Panc1 (cell line): ENCODE measurements around the gene USP44. TPM values are rescaled to one million over a fixed set of nuclear protein-coding genes. Genes with fewer than 3 reads are reported as not detected.

Source experiments
- ATAC-seq: fragments of 200-7000 bp; cut with Tn5 transposase; 2 replicates; pipeline ENCODE4 v1.9.1; 2020; ENCODE audit warnings: mild to moderate bottlenecking, moderate library complexity
- BruUV-seq: library from RNA; stranded (reverse); fragments of 400-500 nt; replicated peaks from 2 replicates; lab custom pipeline; 2021; lab: Mats Ljungman, UMichigan
- CTCF ChIA-PET: fragments of 300-600 bp; sonication (Branson Sonifier 250); formaldehyde crosslinking; loops from one replicate; lab custom pipeline; 2022; ENCODE audit warnings: antibody characterized with exemption; lab: Charles Lee
- POLR2A ChIA-PET: fragments of 300-600 bp; sonication (Branson Sonifier 250); formaldehyde crosslinking; loops from one replicate; lab custom pipeline; 2022; ENCODE audit warnings: antibody characterized with exemption; lab: Charles Lee
- DNase-seq: peaks from one replicate; pipeline ENCODE4 v3.0.0-alpha.2; 2010; ENCODE audit warnings: low read depth, low spot score
- H3K27ac ChIP-seq: 2 replicates; pipeline ENCODE4 v1.5.1; 2011; ENCODE audit warnings: mild to moderate bottlenecking, low read length, inconsistent platforms
- H3K27me3 ChIP-seq: fragments of 200-500 bp; sonication (Bioruptor generic); 2 replicates; pipeline ENCODE4 v1.6.0; 2014; ENCODE audit warnings: low read length, inconsistent platforms; ENCODE audit not compliant: control insufficient read depth, insufficient read depth
- H3K36me3 ChIP-seq: fragments of 200-500 bp; sonication (Bioruptor generic); 2 replicates; pipeline ENCODE4 v1.5.1; 2014; ENCODE audit warnings: inconsistent platforms, mild to moderate bottlenecking, low read length, moderate library complexity; ENCODE audit not compliant: control insufficient read depth, insufficient read depth
- H3K4me1 ChIP-seq: 2 replicates; pipeline ENCODE4 v1.5.1; 2011; ENCODE audit warnings: inconsistent platforms, mild to moderate bottlenecking, low read length, moderate library complexity; ENCODE audit not compliant: control insufficient read depth, insufficient read depth
- H3K4me3 ChIP-seq, 2 experiments: 2 replicates each; pipeline ENCODE4 v1.5.1; 2011 to 2012; ENCODE audit warnings: low read depth in 2 of 2, low read length in 2 of 2, mild to moderate bottlenecking in 2 of 2, inconsistent platforms in 1 of 2, moderate library complexity in 1 of 2
- H3K9me3 ChIP-seq: fragments of 200-500 bp; sonication (Bioruptor generic); 2 replicates; pipeline ENCODE4 v1.5.1; 2014; ENCODE audit warnings: low read depth, mild to moderate bottlenecking, inconsistent platforms, low read length, moderate library complexity; ENCODE audit not compliant: control insufficient read depth, insufficient read depth
- CTCF ChIP-seq: fragments of 450-650 bp; IDR thresholded peaks from 2 replicates; pipeline ENCODE4 v1.5.1; 2017; ENCODE audit warnings: mild to moderate bottlenecking
- POLR2AphosphoS5 ChIP-seq: IDR thresholded peaks from 2 replicates; pipeline ENCODE4 v1.6.1; 2012; ENCODE audit warnings: mild to moderate bottlenecking, low read depth, low read length, moderate library complexity
- SIN3A ChIP-seq: IDR thresholded peaks from 2 replicates; pipeline ENCODE4 v1.6.1; 2012; ENCODE audit warnings: low read depth, mild to moderate bottlenecking, low read length, moderate library complexity, borderline replicate concordance; ENCODE audit not compliant: insufficient read depth
- TCF7L2 ChIP-seq: IDR thresholded peaks from 2 replicates; pipeline ENCODE4 v1.6.1; 2011; ENCODE audit warnings: mild to moderate bottlenecking, low read depth, low read length, inconsistent platforms
- in situ Hi-C: cut with HindIII; loops from 2 replicates; pipeline ENCODE4 v1.10.0; 2016; ENCODE audit warnings: low sequenced_read_pairs, low pct_unique_long_range_greater_than_20kb
- intact Hi-C: fragments of 100-400 bp; cut with micrococcal nuclease; formaldehyde crosslinking; loops from one replicate; pipeline ENCODE4 v1.10.0; 2022; ENCODE audit not compliant: unreplicated experiment
- total RNA-seq: library from RNA; stranded (reverse); gene quantifications from one replicate; pipeline ENCODE4 v1.2.1, GENCODE V29; 2021; ENCODE audit not compliant: unreplicated experiment
- TF ChIP-seq, protein P1 (sequence below), 2 experiments: IDR thresholded peaks; 2 replicates each; pipeline ENCODE4 v1.6.1; 2011 to 2012; ENCODE audit warnings: low read depth in 2 of 2, control low read depth in 1 of 2, low read length in 1 of 2, mild to moderate bottlenecking in 1 of 2, moderate library complexity in 1 of 2; ENCODE audit not compliant: insufficient read depth in 1 of 2

The USP44 gene
- total RNA-seq, 1 experiment from 2014 or later = 0.10 TPM

DNA sequence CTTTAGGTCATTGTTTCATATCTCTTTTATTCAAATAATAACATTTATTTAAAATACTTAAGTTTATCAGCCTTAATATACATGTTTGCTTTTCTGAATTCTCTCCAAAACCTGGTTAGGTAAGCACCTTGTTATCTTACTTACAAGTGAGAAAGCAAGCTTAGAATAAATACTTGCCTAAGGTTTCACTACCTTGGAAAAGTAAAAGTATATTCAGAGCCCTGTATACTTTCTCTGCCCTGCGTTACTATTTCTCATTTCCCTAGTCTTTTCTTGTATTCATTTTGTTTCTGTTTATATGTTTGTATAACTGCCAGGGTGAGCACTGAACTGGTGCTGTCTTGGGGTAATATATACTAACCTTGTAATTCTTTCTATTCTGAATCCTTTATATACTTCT is 55.8 kb downstream of the USP44 start:
- BruUV-seq = no TSS peak
- Histone ChIP-seq H3K36me3 (peaks cover 28% of the 10 kb centered on the region), H3K27ac (no peak overlapping the region), H3K4me3 (no peak overlapping the region), H3K4me1 (no peaks in the 10 kb centered on the region), H3K27me3 (no peaks in the 10 kb centered on the region), H3K9me3 (no peaks in the 10 kb centered on the region)
- ChIA-PET POLR2A (no interaction called here), CTCF (no interaction called here)
- intact Hi-C loops = no loop called here
- no peak for TF ChIP-seq SIN3A
- no peak for TF ChIP-seq TCF7L2
- TF ChIP-seq, protein P1, sequence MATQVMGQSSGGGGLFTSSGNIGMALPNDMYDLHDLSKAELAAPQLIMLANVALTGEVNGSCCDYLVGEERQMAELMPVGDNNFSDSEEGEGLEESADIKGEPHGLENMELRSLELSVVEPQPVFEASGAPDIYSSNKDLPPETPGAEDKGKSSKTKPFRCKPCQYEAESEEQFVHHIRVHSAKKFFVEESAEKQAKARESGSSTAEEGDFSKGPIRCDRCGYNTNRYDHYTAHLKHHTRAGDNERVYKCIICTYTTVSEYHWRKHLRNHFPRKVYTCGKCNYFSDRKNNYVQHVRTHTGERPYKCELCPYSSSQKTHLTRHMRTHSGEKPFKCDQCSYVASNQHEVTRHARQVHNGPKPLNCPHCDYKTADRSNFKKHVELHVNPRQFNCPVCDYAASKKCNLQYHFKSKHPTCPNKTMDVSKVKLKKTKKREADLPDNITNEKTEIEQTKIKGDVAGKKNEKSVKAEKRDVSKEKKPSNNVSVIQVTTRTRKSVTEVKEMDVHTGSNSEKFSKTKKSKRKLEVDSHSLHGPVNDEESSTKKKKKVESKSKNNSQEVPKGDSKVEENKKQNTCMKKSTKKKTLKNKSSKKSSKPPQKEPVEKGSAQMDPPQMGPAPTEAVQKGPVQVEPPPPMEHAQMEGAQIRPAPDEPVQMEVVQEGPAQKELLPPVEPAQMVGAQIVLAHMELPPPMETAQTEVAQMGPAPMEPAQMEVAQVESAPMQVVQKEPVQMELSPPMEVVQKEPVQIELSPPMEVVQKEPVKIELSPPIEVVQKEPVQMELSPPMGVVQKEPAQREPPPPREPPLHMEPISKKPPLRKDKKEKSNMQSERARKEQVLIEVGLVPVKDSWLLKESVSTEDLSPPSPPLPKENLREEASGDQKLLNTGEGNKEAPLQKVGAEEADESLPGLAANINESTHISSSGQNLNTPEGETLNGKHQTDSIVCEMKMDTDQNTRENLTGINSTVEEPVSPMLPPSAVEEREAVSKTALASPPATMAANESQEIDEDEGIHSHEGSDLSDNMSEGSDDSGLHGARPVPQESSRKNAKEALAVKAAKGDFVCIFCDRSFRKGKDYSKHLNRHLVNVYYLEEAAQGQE (IDR thresholded peaks at IDR 0.05; ENCODE audit: insufficient read depth in 1 of 2, low read depth in 2 of 2, low read length in 1 of 2) = no peak
- TF ChIP-seq POLR2AphosphoS5 = no peak
- no peak for TF ChIP-seq CTCF
- ATAC-seq (no peak), DNase-seq (no peak)
- in situ Hi-C loops = no loop called here

GRCh38 chr12:95494888-95495287 is 56.4 kb downstream of the USP44 start:
- H3K27me3 ChIP-seq = no peaks in the 10 kb centered on the region
- no peak overlapping the region for H3K4me3 ChIP-seq
- H3K9me3 ChIP-seq = no peaks in the 10 kb centered on the region
- intact Hi-C loops = no loop called here
- H3K4me1 ChIP-seq = no peaks in the 10 kb centered on the region
- no peak overlapping the region for H3K27ac ChIP-seq
- no peak for DNase-seq
- peaks cover 28% of the 10 kb centered on the region for H3K36me3 ChIP-seq
- no TSS peak for BruUV-seq
- TF ChIP-seq TCF7L2 (no peak), SIN3A (no peak), CTCF (no peak), POLR2AphosphoS5 (no peak)
- TF ChIP-seq, protein P1 (IDR thresholded peaks at IDR 0.05; ENCODE audit: insufficient read depth in 1 of 2, low read depth in 2 of 2, low read length in 1 of 2) = no peak
- POLR2A ChIA-PET = no interaction called here
- CTCF ChIA-PET = no interaction called here
- ATAC-seq = no peak
- in situ Hi-C loops = no loop called here
